A172 (cell line): Measurements from ENCODE around the gene ZBTB7C. TPM values are rescaled to one million over a fixed set of nuclear protein-coding genes. Genes with fewer than 3 reads are reported as not detected.

Source experiments
- DNase-seq: peaks from one replicate; pipeline ENCODE4 v3.0.0-alpha.2; 2015; ENCODE audit warnings: low spot score
- total RNA-seq: library from RNA; depleted of rRNA; stranded (reverse); fragments of >200 nt; shearing (Covaris generic); gene quantifications from 2 replicates; pipeline ENCODE4 v1.2.3, GENCODE V29; 2014

ZBTB7C gene
- total RNA-seq, 1 experiment from 2014 or later, result 1.4 TPM

DNA sequence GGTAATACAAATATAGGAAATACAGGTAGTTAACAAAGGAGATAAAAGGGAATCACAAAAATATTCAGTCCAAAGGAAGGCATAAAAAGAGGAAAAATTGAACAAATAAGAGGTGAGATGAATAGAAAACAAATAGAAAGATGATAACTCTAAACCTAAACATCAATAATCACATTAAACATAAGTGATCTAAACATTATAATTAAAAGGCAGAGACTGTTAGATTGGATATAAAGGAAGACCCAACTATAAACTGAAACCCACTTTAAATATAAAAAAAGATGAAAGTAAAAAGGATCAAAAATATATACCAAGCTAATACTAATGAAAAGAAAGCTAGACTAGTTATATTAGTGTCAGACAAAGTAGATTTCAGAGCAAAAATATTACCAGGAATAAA lies 152.3 kb downstream of the ZBTB7C start:
- no peak for DNase-seq

DNA sequence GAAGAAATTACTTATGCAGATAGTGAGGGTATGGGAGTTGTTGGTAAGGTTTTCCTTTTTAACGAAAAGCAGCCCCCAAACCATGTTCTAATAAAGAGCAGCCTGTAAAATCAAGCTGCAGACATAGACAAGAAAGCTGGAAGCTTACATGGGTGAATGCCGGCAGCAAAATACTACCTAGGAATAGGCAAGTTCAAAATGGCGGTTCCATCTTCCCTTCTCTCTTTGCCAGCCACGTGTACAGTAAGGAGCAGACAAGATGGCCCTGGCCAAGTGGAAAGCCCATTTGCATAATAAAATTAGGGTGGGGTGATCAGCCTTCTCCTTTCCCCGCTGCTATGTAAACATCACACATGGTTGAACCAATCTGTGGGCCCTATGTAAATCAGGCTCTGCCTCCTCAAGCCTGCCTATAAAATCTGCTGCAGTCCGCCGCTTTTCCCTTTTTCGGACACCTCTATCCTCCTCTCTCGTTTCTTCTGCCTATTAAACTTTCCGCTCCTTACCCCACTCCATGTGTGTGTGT lies 155.0 kb downstream of the ZBTB7C start:
- no peak for DNase-seq

DNA sequence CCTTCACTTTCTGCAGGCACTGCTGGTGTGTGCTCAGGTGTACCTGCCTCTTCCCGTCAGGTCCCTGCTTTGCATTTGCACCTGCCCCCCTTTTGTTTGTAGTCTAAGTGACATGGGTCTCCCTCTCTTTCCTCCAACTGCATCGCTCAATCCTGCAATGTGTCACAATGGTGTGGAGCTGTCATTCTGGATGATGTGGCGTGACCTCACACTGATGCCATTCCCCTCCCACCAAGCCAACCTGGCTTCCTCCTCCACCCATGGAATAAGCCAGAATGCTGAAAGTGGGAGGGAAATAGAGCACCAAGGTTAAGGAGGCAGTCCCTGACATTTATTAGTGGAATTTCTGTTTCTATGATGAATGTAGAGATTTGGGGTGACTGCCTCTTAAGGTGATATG lies 156.7 kb downstream of the ZBTB7C start:
- DNase-seq, result no peak

DNA sequence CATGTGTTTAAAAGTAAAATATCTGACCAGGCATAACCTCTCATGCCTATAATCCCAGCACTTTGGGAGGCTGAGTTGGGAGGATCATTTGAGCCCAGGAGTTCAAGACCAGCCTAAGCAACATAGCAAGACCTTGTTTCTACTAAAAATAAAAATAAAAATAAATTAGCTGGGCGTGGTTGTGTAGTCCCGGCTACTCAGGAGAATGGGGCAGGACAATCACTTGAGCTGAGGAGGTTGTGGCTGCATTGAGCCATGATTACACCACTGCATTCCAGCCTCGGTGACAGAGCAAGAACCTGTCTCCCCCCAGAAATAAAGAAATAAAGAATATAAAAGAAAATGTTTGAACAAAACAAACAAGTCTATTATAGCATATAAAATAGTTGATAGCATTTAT lies 158.3 kb downstream of the ZBTB7C start:
- DNase-seq, result no peak

DNA sequence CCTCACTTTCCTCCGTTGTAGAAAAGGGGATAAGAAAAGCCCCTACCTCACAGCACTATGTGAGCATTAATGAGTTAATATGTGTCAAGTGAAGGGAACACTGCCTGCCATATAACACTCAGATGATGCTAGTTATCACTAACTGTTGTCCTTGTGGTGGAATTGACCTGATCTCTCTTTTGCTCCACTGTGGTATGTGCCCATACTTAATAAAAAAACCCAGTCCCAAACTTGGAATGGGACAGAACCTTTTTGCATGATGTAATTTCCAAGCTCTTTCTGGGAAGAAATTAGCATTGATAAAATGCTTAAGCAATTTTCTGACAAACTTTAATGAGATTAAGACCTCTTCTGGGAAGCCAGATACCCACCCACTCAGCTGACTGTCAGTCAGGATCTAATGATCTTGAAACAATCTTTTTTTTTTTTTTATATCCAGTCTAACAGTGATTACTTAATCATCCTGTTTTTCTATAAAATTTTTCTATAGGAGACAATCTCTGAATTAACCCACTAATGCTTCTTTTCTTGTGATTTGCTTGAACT lies 158.7 kb downstream of the ZBTB7C start:
- DNase-seq, result no peak

DNA sequence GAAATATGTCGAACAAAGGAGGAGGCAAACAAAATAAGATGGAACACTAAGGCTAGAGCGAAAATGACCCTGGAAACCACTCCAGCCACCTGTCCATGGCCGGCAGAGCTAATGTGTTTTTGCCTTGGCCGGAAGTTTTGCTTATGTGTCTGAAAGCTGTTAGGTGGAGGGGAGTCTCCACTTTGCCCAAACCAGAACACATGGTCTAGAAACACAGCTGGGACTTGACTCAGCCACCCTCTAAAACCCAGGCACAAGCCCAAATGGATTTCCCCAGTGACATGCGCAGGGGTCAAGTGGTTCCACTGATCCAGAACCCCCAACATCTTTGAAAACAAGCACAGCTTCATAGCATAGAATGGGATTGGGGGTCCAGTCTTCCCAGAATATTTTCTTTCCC lies 159.3 kb downstream of the ZBTB7C start:
- DNase-seq, result no peak

DNA sequence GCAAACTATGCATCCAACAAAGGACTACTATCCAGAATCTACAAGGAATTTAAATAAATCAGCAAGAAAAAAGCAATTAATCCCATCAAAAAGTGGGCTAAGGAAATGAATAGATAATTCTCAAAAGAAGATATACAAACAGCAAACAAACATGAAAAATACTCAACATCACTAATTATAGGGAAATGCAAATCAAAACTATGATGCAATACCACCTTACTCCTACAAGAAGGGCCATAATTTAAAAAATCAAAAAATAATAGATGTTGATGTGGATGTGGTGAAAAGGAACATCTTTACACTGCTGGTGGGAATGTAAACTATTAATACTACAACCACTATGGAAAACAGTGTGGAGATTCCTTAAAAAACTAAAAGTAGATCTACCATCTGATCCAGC lies 164.7 kb downstream of the ZBTB7C start:
- DNase-seq, result no peak

DNA sequence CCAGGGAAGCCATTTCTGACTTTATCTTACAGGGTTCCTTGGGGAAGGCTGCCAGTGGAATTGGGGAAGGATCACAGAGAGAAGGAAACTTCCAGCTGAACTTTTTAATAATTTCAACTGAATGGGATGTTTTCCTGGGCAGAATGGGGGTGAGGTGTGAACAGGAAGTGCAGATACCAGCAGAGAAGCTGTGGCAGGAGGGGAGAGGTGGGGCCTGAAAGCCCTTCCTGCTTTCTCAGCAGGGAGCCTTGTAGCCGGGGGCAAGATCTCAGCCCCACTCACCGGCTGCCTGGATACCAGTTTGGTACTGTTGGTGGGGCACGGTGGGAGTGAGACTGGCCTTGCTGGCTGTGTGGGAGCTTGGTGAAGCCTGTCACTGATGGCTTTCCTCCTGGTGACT lies 170.5 kb downstream of the ZBTB7C start:
- peak; percentile 9 for DNase-seq

DNA sequence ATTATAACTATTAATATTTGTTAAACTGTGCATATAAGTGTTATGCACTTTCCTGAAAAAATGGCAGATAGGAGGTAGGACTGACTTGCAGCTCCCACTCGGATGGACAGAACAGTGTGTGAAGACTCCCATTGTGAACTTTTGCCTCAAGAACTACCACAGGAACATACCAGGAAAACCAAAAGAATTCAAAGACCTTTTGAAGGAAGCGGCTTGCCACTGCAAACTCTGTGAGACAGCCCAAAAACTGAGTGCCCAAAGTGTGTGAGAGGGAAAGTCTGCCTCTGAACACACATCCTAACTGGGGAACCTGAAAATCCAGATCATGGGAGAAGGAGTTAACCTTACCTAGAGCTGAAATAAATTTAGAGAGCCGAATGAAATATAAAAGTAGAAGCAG lies 171.0 kb downstream of the ZBTB7C start:
- peak; percentile 18 for DNase-seq

DNA sequence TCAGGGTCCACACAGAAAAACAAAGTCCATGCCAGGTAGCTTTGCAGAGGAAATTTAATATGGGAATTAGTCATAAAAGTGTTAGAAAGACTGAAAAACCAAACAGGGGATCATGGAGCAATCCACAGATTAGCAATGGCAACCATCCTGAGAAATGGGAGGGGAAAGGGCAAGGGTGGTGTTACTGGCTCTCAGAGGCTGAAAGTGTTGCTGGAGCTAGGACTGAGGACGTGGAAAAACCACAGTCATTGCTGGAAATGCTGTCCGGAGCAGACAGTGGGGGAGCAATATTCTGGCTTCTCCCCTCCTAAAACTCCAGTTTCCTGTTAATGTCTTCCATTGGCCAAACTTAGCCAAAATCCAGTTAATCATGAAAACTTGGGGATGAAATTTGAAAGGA lies 172.4 kb downstream of the ZBTB7C start:
- DNase-seq, result no peak

DNA sequence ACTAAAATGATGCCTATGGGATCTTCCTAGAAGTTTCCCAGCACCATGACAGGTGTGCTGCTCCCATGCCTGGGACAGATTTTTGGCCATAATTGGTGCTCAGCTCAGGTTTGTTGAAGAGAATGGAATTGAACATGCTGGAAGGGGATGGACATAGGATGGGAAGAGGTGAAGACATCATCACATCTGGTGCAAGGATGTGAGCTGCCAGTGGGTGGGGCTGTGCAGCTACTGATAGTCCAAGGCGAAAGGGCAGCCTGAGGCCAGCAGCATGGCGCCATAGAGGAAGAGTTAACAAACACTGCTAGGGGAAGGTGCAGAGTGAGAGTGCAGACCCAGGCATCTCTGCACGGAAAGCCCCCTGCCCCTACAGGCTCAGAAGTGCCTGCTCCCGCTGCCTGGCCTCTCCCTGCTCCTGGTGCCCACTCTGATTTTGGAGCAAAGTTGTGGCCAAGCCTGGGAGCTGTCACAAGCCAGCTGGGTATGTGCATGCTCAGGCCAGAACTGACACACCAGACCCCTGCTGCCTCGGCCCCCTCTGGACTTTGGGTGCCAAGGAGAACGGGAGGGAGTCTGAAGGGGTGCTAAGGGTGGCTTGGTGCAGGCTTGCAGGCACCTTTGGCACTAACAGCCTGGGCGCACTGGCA lies 178.6 kb downstream of the ZBTB7C start:
- DNase-seq, result peak; percentile 57

DNA sequence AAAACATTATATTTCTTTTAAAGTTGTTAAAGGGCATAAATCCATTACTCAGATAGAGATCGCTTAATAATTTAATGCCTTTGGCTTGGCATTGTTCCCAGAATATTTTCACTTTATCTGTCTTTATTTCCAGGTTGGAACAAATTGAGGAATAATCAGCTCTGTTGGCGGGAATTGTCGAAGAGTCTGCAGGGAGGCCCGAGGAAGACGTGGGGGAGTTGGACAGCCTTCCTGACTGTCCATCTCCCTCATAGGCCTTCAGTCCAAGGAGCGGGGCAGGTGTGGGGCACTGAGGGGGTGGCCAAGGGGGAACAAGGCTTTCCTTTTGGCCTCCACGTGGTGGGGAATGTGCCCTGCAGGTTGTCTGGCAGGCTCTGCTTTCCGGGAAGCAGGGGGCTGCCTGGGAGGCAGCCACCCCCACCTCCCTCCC lies 179.6 kb downstream of the ZBTB7C start:
- no peak for DNase-seq

DNA sequence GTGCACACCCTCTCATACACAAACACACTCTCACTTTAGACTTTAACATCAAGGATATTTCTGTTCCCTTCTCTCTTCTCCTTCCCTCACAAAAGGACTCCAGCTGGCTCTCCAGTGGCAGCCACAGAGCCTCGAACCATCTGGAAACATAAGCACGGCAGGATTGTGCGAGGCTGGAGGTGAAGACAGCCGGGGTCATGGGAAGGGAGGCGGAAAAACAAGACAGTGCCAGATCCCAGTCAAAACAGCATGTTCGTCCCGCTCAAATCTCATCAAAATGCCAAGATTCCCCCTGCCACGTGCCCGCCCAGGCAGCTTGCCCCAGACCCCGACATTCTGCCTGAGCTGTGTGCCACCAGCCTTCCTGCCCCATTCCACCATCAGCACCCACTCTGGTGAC lies 180.3 kb downstream of the ZBTB7C start:
- no peak for DNase-seq

DNA sequence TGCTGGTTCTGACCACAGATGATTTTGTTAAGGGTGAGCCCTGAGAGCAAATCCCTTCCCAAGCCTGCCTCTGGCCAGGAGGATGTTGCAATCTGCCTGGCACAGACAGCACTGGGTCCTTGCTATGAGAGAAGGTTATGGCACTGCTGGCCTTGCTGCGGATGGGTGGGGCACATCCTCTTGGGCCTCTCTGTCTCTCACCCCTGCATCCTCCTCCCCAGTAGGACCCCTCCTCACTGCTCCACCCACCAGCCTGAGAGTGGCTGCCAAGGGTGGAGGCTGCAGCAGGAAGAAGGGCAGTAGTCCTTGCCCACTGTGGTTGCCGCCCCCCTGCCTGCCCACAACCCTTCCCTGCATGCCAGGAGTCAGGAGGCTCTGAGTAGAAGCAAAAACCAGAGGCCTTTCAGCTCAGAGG lies 180.9 kb downstream of the ZBTB7C start:
- DNase-seq, result peak; percentile 32

DNA sequence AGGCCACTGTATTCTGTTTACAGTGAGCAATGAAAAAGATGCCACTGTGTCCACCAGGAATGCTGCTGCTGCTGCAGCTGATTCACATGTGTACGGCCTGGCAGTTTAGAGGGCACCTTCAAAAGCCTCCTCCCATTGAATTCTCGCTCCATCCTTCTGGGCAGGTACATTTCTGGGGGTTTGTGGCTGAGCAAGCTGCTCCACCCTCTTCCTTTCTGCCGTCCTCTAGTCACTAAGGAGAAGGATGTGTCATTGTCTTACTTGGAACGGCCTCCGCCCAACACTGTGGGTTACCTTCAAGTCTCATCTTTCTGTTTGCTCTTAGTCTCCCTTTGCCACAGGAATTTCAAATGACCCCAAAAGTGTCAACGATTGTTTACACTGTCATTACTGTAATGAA lies 182.0 kb downstream of the ZBTB7C start:
- DNase-seq, result peak; percentile 64

DNA sequence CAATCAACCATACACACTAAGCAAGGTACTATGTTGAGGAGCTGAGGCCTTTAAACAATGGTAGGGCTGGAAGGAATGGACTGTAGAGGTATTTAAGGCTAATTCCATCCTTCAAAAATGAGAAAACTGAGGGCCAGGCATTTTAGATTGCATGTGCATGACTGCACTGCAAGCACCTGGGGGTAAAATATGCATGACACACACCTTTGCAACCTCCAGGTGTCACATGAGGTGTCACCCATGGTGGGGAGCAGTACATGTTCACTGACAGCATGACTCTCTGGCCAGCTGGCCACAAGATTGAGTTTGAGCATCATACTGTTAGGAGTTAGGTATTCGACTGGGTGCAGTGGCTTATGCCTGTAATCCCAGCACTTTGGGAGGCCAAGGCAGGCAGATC lies 182.8 kb downstream of the ZBTB7C start:
- DNase-seq, result no peak

DNA sequence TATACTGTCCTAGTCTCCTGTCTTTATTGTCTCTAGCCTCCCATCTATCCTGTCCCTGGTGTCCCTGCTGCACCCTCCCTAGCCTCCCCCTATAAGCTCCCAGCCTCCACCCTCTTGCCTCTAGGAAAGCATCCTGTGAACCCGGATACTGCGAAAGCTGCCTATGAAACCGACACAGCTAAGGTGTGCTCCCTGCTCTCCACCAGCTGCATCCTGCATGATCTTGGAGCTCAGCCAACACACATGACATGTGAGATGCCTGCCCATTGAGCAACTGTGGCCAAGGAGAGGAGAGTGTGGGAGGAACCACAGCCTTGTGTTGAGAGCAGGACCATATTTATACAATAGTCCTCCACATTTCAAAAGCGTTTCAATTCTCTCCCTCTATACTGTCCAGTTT lies 187.1 kb downstream of the ZBTB7C start:
- DNase-seq, result peak; percentile 17

DNA sequence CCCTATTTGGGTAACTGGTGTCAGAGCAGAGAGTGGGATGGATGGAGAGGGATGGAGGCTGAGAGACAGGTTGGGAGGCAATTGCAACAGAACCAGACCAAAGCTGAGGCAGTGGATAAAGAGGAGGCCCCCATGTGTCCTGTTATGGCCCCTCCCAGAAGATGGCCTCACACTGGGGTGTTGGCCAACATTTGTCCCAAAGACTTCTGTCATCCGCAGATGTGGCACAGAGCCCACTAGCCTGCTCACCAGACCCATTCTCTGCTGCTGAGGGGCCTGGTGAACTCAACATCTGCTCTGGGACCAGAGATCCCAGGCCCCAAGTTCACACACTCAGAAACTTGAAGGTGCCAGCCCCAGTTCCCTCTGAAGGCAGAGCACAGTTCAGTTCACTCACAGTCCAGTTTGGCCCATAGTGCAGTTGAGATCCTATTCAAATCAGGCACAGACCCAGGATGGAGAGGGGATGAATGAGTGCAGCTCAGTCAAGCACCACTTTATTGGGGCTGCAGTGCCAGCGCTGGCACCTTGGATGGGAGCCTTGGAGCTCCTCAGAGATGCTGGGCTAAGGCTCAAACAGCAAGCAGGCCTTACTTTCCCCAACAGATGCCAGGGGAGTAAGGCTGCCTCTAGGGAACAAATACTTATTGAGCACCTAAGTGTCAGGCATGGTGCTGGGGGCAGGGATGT lies 189.2 kb downstream of the ZBTB7C start:
- no peak for DNase-seq

DNA sequence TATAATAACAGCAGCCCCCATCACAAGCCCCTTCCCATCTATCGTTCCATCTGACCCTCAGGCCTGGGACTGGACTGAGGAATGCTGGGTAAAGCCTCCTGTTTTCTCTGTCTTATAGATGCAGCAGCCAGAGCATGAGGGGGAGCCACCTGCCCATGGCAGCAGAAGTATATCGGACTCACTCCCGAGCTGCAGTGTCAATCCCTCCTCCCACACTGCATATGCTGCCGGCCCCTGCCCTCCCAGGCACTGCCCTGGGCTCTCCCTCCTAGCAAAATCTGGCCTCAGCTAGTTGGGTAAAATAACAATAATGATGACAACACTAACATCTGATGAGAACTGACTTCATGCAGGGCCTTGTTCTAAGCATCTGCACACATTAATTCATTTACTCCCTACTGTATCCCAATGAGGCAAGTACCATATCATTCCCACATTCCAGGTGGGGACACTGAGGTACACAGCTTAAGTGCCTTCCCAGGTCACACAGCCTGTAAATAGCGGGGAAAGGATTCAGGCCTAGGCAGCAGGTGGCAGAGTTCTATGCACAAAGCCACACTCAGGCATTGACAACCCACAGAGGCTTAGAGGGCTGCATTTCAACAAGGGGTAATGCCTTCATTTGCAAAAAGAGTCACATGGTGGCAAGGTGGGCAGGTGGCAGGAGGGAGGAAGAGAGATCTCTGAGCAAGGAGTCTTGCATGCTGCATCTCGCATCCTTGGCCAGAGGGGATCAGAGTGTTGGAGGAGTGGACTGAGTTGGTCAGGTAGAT lies 190.0 kb downstream of the ZBTB7C start:
- no peak for DNase-seq

DNA sequence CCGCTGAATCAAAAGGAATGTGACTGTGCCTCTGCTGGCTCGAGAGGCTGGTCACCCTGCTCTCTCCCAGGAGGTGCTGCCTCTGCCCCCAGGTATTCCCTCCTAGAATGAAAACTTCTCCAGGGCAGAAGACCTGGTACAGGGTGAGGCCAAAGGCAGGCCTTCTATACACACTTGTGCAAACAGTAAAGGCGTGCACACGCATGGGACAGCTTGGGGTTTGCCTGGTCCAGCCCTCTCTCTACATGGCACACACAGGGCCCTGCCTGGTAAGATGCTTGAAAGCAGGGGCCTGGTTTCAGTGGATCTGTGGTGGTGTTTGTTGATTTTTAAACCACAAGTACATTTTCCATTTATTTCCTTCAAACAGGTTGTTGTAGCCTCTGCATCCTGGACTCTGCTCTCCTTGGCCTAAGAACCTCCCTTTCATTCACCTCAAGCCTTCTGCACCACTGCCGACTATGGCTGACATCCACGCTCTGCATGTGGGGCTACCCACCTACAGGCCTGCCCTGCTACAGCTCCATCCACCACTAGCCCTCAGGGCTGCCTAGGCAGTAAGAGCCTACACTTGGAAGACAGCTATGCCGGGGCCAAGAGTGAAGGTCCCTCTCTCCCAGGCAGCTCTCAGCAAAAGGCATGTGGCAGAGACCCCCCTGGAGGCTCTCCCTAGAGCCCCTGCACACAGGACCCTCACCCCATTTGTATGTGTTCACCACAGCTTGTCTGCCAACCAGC lies 190.7 kb downstream of the ZBTB7C start:
- no peak for DNase-seq
